GM12874 (cell line): Measurements from ENCODE around the gene DNASE1L3.
A peak's percentile ranks its signal among the peaks of the same experiment; 100 is the strongest.

Source experiments
- CTCF ChIP-seq: IDR thresholded peaks from 2 replicates; pipeline ENCODE4 v1.5.1; 2011; ENCODE audit warnings: low read depth, mild to moderate bottlenecking, control low read depth, low read length, moderate library complexity; ENCODE audit not compliant: insufficient read depth

DNASE1L3 gene

GRCh38 chr3:58167431-58168351, 43.1 kb downstream of the DNASE1L3 start:
- peak; percentile 97 for TF ChIP-seq CTCF

GRCh38 chr3:58164906-58165821, 45.6 kb downstream of the DNASE1L3 start:
- no peak for TF ChIP-seq CTCF

- no peak for TF ChIP-seq CTCF
These were observed 46.4 kb downstream of the DNASE1L3 start for GRCh38 chr3:58164199-58164879.

GRCh38 chr3:58163234-58163633, 47.5 kb downstream of the DNASE1L3 start:
- TF ChIP-seq CTCF, result no peak

- TF ChIP-seq CTCF, result no peak
These were observed 49.1 kb downstream of the DNASE1L3 start for GRCh38 chr3:58161435-58162398.

- no peak for TF ChIP-seq CTCF
These were observed 50.4 kb downstream of the DNASE1L3 start for GRCh38 chr3:58160399-58160798.
